OCI-M2 (cell line): ENCODE data around the gene HCN2.

ENCODE experiments used
- DNase-seq: peaks from one replicate; lab custom pipeline; 2025; ENCODE audit not compliant: unreplicated experiment; lab: John Stamatoyannopoulos, UW

Gene HCN2

GRCh38 chr19:570937-571565 lies 18.6 kb upstream of the HCN2 start:
- no peak for DNase-seq

- no peak for DNase-seq
Measured at GRCh38 chr19:571566-571974, 18.1 kb upstream of the HCN2 start.

GRCh38 chr19:572140-572742 lies 17.4 kb upstream of the HCN2 start, which contains the start of gene BSG:
TSS of gene BSG (plus strand) at chr19:572596. CDS start at chr19:572635, 39 bp downstream.
- DNase-seq = peak; percentile 70

GRCh38 chr19:572743-573518 lies 16.8 kb upstream of the HCN2 start:
- DNase-seq = no peak

GRCh38 chr19:573519-573825 lies 16.2 kb upstream of the HCN2 start:
- no peak for DNase-seq

- peak; percentile 77 for DNase-seq
Measured at GRCh38 chr19:574658-575526, 14.8 kb upstream of the HCN2 start.

GRCh38 chr19:575527-576506 lies 13.9 kb upstream of the HCN2 start:
- DNase-seq = no peak

GRCh38 chr19:576768-577438 lies 12.8 kb upstream of the HCN2 start:
- no peak for DNase-seq

GRCh38 chr19:577439-578392 lies 12.0 kb upstream of the HCN2 start:
- DNase-seq = no peak

- no peak for DNase-seq
Measured at GRCh38 chr19:579111-579841, 10.4 kb upstream of the HCN2 start.

GRCh38 chr19:579842-580155 lies 9.9 kb upstream of the HCN2 start:
- no peak for DNase-seq

GRCh38 chr19:580274-580835 lies 9.3 kb upstream of the HCN2 start:
- DNase-seq = no peak

GRCh38 chr19:581399-582111 lies 8.1 kb upstream of the HCN2 start:
- no peak for DNase-seq

GRCh38 chr19:582497-583197 lies 7.0 kb upstream of the HCN2 start:
- DNase-seq = no peak

- no peak for DNase-seq
Measured at GRCh38 chr19:583198-583967, 6.3 kb upstream of the HCN2 start.

GRCh38 chr19:583968-584239 lies 5.8 kb upstream of the HCN2 start:
- no peak for DNase-seq
